BLaER1 (cell line): ENCODE measurements around the gene NEMP1.
A peak's percentile ranks its signal among the peaks of the same experiment; 100 is the strongest.

Experiments used
- H3K27ac ChIP-seq: shearing (Covaris generic); formaldehyde crosslinking; 2 replicates; pipeline ENCODE4 v1.8.1; 2022
- H3K27me3 ChIP-seq: shearing (Covaris generic); formaldehyde crosslinking; 2 replicates; pipeline ENCODE4 v1.8.1; 2022
- H3K36me3 ChIP-seq: shearing (Covaris generic); formaldehyde crosslinking; 2 replicates; pipeline ENCODE4 v1.8.1; 2022
- H3K4me1 ChIP-seq: shearing (Covaris generic); formaldehyde crosslinking; 2 replicates; pipeline ENCODE4 v1.8.1; 2022
- H3K4me2 ChIP-seq: shearing (Covaris generic); formaldehyde crosslinking; 2 replicates; pipeline ENCODE4 v1.8.1; 2022
- H3K4me3 ChIP-seq: shearing (Covaris generic); formaldehyde crosslinking; 2 replicates; pipeline ENCODE4 v1.8.1; 2022
- H3K9ac ChIP-seq: shearing (Covaris generic); formaldehyde crosslinking; 2 replicates; pipeline ENCODE4 v1.8.1; 2022
- H3K9me3 ChIP-seq: shearing (Covaris generic); formaldehyde crosslinking; 2 replicates; pipeline ENCODE4 v1.8.1; 2022
- H4K20me1 ChIP-seq: shearing (Covaris generic); formaldehyde crosslinking; 2 replicates; pipeline ENCODE4 v1.8.1; 2022
- Cebpa-rat ChIP-seq: shearing (Covaris generic); IDR thresholded peaks from 2 replicates; pipeline ENCODE4 v1.8.1; 2022

The NEMP1 gene

GRCh38 chr12:57042695-57043094 lies 35.9 kb downstream of the NEMP1 start:
- no peak overlapping the region for H3K4me3 ChIP-seq
- no peak overlapping the region for H3K9ac ChIP-seq
- H3K36me3 ChIP-seq = no peaks in the 10 kb centered on the region
- no peak overlapping the region for H3K4me2 ChIP-seq
- H3K27me3 ChIP-seq = no peaks in the 10 kb centered on the region
- H3K27ac ChIP-seq = no peak overlapping the region
- TF ChIP-seq Cebpa-rat = no peak
- H3K4me1 ChIP-seq = 0 out of 2 replicates have a peak, but pooled peaks cover 5% of the 10 kb centered on the region
- no peaks in the 10 kb centered on the region for H4K20me1 ChIP-seq
- no peaks in the 10 kb centered on the region for H3K9me3 ChIP-seq

GRCh38 chr12:57040750-57041149 lies 37.8 kb downstream of the NEMP1 start:
- Histone ChIP-seq H3K4me1 (no peaks in the 10 kb centered on the region), H3K27me3 (no peaks in the 10 kb centered on the region), H3K4me3 (no peak overlapping the region), H3K36me3 (no peaks in the 10 kb centered on the region), H4K20me1 (no peaks in the 10 kb centered on the region), H3K9me3 (no peaks in the 10 kb centered on the region), H3K9ac (no peak overlapping the region), H3K4me2 (no peak overlapping the region), H3K27ac (no peak overlapping the region)
- TF ChIP-seq Cebpa-rat = no peak

GRCh38 chr12:57040211-57040610 lies 38.4 kb downstream of the NEMP1 start:
- Histone ChIP-seq H3K27me3 (no peaks in the 10 kb centered on the region), H3K4me1 (no peaks in the 10 kb centered on the region), H4K20me1 (no peaks in the 10 kb centered on the region), H3K4me3 (no peak overlapping the region), H3K36me3 (no peaks in the 10 kb centered on the region), H3K27ac (no peak overlapping the region), H3K4me2 (no peak overlapping the region), H3K9ac (no peak overlapping the region), H3K9me3 (no peaks in the 10 kb centered on the region)
- no peak for TF ChIP-seq Cebpa-rat

- no peaks in the 10 kb centered on the region for H3K27me3 ChIP-seq
- no peak overlapping the region for H3K4me2 ChIP-seq
- H3K4me1 ChIP-seq = no peaks in the 10 kb centered on the region
- no peaks in the 10 kb centered on the region for H3K9me3 ChIP-seq
- H3K4me3 ChIP-seq = no peak overlapping the region
- no peak overlapping the region for H3K27ac ChIP-seq
- no peak for TF ChIP-seq Cebpa-rat
- no peaks in the 10 kb centered on the region for H4K20me1 ChIP-seq
- H3K9ac ChIP-seq = no peak overlapping the region
- H3K36me3 ChIP-seq = no peaks in the 10 kb centered on the region
These were observed 39.4 kb downstream of the NEMP1 start for GRCh38 chr12:57039016-57039798.

- Histone ChIP-seq H3K4me3 (no peak overlapping the region), H3K4me1 (no peaks in the 10 kb centered on the region), H3K27ac (no peak overlapping the region), H3K36me3 (no peaks in the 10 kb centered on the region), H3K9ac (no peak overlapping the region), H3K27me3 (no peaks in the 10 kb centered on the region), H4K20me1 (no peaks in the 10 kb centered on the region), H3K9me3 (no peaks in the 10 kb centered on the region), H3K4me2 (no peak overlapping the region)
- TF ChIP-seq Cebpa-rat = no peak
These were observed 41.3 kb downstream of the NEMP1 start for GRCh38 chr12:57037264-57037663.

- H3K27me3 ChIP-seq = no peaks in the 10 kb centered on the region
- no peaks in the 10 kb centered on the region for H3K9me3 ChIP-seq
- H3K36me3 ChIP-seq = no peaks in the 10 kb centered on the region
These were observed 45.2 kb downstream of the NEMP1 start for GRCh38 chr12:57033431-57033830.

GRCh38 chr12:57031789-57032188 lies 46.8 kb downstream of the NEMP1 start:
- no peak overlapping the region for H3K4me2 ChIP-seq
- H3K9ac ChIP-seq = no peak overlapping the region

More at GRCh38 chr12:57033431-57033830, 45.2 kb downstream of the NEMP1 start:
- Histone ChIP-seq H3K4me2 (no peak overlapping the region), H3K4me1 (peaks cover 12% of the 10 kb centered on the region), H3K27ac (no peak overlapping the region), H3K4me3 (no peak overlapping the region), H3K9ac (no peak overlapping the region), H4K20me1 (no peaks in the 10 kb centered on the region)
- TF ChIP-seq Cebpa-rat = no peak

GRCh38 chr12:57031138-57031725 lies 47.4 kb downstream of the NEMP1 start:
- Histone ChIP-seq H3K27me3 (no peaks in the 10 kb centered on the region), H3K27ac (peak overlapping the region; percentile 28; the same call in 1 of the 2 replicates), H3K4me1 (peaks cover 12% of the 10 kb centered on the region), H3K4me2 (peak overlapping the region; percentile 53), H4K20me1 (no peaks in the 10 kb centered on the region), H3K9me3 (no peaks in the 10 kb centered on the region), H3K36me3 (no peaks in the 10 kb centered on the region), H3K4me3 (no peak overlapping the region), H3K9ac (no peak overlapping the region)
- TF ChIP-seq Cebpa-rat = no peak

More at GRCh38 chr12:57031789-57032188, 46.8 kb downstream of the NEMP1 start:
- peaks cover 12% of the 10 kb centered on the region for H3K4me1 ChIP-seq
- H3K27me3 ChIP-seq = no peaks in the 10 kb centered on the region
- no peaks in the 10 kb centered on the region for H3K36me3 ChIP-seq
- H3K4me3 ChIP-seq = no peak overlapping the region
- no peaks in the 10 kb centered on the region for H3K9me3 ChIP-seq
- no peak overlapping the region for H3K27ac ChIP-seq
- H4K20me1 ChIP-seq = no peaks in the 10 kb centered on the region
- no peak for TF ChIP-seq Cebpa-rat

GRCh38 chr12:57029457-57029856 lies 49.1 kb downstream of the NEMP1 start:
- no peaks in the 10 kb centered on the region for H4K20me1 ChIP-seq
- H3K4me1 ChIP-seq = peaks cover 12% of the 10 kb centered on the region
- no peaks in the 10 kb centered on the region for H3K36me3 ChIP-seq
- no peaks in the 10 kb centered on the region for H3K9me3 ChIP-seq
- no peak overlapping the region for H3K4me3 ChIP-seq
- no peak for TF ChIP-seq Cebpa-rat
- no peak overlapping the region for H3K9ac ChIP-seq
- H3K27me3 ChIP-seq = no peaks in the 10 kb centered on the region
- H3K27ac ChIP-seq = no peak overlapping the region
- no peak overlapping the region for H3K4me2 ChIP-seq

GRCh38 chr12:57027805-57028153 lies 50.8 kb downstream of the NEMP1 start:
- Histone ChIP-seq H3K36me3 (no peaks in the 10 kb centered on the region), H3K4me1 (peaks cover 12% of the 10 kb centered on the region), H3K27ac (no peak overlapping the region), H3K4me2 (no peak overlapping the region), H3K9ac (no peak overlapping the region), H3K9me3 (no peaks in the 10 kb centered on the region), H4K20me1 (no peaks in the 10 kb centered on the region), H3K27me3 (no peaks in the 10 kb centered on the region), H3K4me3 (no peak overlapping the region)
- no peak for TF ChIP-seq Cebpa-rat
